Stimulated activated naive B cell treated with anti-CD40 and anti-IgM and Interleukin-4, amounts not matched to agents 10 μg/mL and 1 μg/mL and 100 μg/mL, for 72 hours (primary cell): ENCODE data around the gene TDO2.
A peak's percentile ranks its signal among the peaks of the same experiment; 100 is the strongest.
"Not testable (repeated sequence)": the region's sequence is repeated elsewhere in the genome, so short reads cannot be mapped to it uniquely, and the experiment has no call there.

Experiments used
- ATAC-seq, 2 donors: fragments of 150-1000 bp; cut with Tn5 transposase; replicated peaks; 2 replicates each; pipeline ENCODE4 v1.10.0; 2021; ENCODE audit warnings: moderate library complexity in 1 of 2
- DNase-seq: peaks from one replicate; pipeline ENCODE4 v3.0.0; 2021
- H3K27ac Mint-ChIP-seq: one replicate; pipeline ENCODE4 v1.8.0; 2022; ENCODE audit warnings: mild to moderate bottlenecking, mixed read lengths
- H3K27me3 Mint-ChIP-seq, 2 donors: one replicate each; pipeline ENCODE4 v1.8.0; 2022; ENCODE audit warnings: mixed read lengths in 2 of 2
- H3K36me3 Mint-ChIP-seq, 2 donors: one replicate each; pipeline ENCODE4 v1.8.0; 2022; ENCODE audit warnings: mixed read lengths in 2 of 2, mild to moderate bottlenecking in 1 of 2
- H3K4me1 Mint-ChIP-seq, 2 donors: one replicate each; pipeline ENCODE4 v1.8.0; 2022; ENCODE audit warnings: mixed read lengths in 2 of 2, mild to moderate bottlenecking in 1 of 2
- H3K4me3 Mint-ChIP-seq, 2 donors: one replicate each; pipeline ENCODE4 v1.8.0; 2022; ENCODE audit warnings: mild to moderate bottlenecking in 2 of 2, mixed read lengths in 2 of 2, moderate library complexity in 1 of 2
- H3K9me3 Mint-ChIP-seq, 2 donors: one replicate each; pipeline ENCODE4 v1.8.0; 2022; ENCODE audit warnings: mixed read lengths in 2 of 2, mild to moderate bottlenecking in 1 of 2

TDO2 gene

GRCh38 chr4:155924637-155925036 is 21.1 kb downstream of the TDO2 start:
- no peak for ATAC-seq
- no peak for DNase-seq
- H3K27ac Mint-ChIP-seq: no peak overlapping the region
- no peaks in the 10 kb centered on the region for H3K27me3 Mint-ChIP-seq
- H3K4me3 Mint-ChIP-seq: no peak overlapping the region
- peaks cover 36 to 49% of the 10 kb centered on the region in 2 donors for H3K36me3 Mint-ChIP-seq
- H3K4me1 Mint-ChIP-seq: peaks cover 0 to under 1% of the 10 kb centered on the region in 2 donors
- H3K9me3 Mint-ChIP-seq: peaks cover 2 to 16% of the 10 kb centered on the region in 2 donors

- Mint-ChIP-seq H3K9me3 (peaks cover 13 to 22% of the 10 kb centered on the region in 2 donors), H3K27ac (no peak overlapping the region), H3K27me3 (no peaks in the 10 kb centered on the region), H3K4me1 (peaks cover 4 to 7% of the 10 kb centered on the region in 2 donors), H3K36me3 (peaks cover 40 to 54% of the 10 kb centered on the region in 2 donors), H3K4me3 (no peak overlapping the region)
- DNase-seq: no peak
- no peak for ATAC-seq
These were observed 26.3 kb downstream of the TDO2 start for GRCh38 chr4:155929833-155930232.

GRCh38 chr4:155930330-155930729 is 26.8 kb downstream of the TDO2 start:
- Mint-ChIP-seq H3K4me1 (peaks cover 4 to 7% of the 10 kb centered on the region in 2 donors), H3K27ac (no peak overlapping the region), H3K36me3 (peaks cover 42 to 58% of the 10 kb centered on the region in 2 donors), H3K27me3 (no peaks in the 10 kb centered on the region), H3K9me3 (peaks cover 13 to 26% of the 10 kb centered on the region in 2 donors), H3K4me3 (no peak overlapping the region)
- no peak for ATAC-seq
- no peak for DNase-seq

- ATAC-seq (no peak), DNase-seq (no peak)
- peaks cover 4 to 7% of the 10 kb centered on the region in 2 donors for H3K4me1 Mint-ChIP-seq
- peaks cover 13 to 27% of the 10 kb centered on the region in 2 donors for H3K9me3 Mint-ChIP-seq
- peaks cover 39 to 57% of the 10 kb centered on the region in 2 donors for H3K36me3 Mint-ChIP-seq
- no peaks in the 10 kb centered on the region for H3K27me3 Mint-ChIP-seq
- H3K4me3 Mint-ChIP-seq: no peak overlapping the region
- no peak overlapping the region for H3K27ac Mint-ChIP-seq
These were observed 28.1 kb downstream of the TDO2 start for GRCh38 chr4:155931634-155932033.

GRCh38 chr4:155934634-155935033 is 31.1 kb downstream of the TDO2 start:
- not testable (repeated sequence) for H3K4me1 Mint-ChIP-seq, H3K27me3 Mint-ChIP-seq, ATAC-seq, H3K4me3 Mint-ChIP-seq, H3K27ac Mint-ChIP-seq, DNase-seq
- H3K36me3 Mint-ChIP-seq: peaks cover 28 to 51% of the 10 kb centered on the region in 2 donors
- H3K9me3 Mint-ChIP-seq: peaks cover 11 to 21% of the 10 kb centered on the region in 2 donors

GRCh38 chr4:155935389-155935986 is 32.0 kb downstream of the TDO2 start:
- H3K36me3 Mint-ChIP-seq: peaks cover 25 to 53% of the 10 kb centered on the region in 2 donors
- DNase-seq (no peak), ATAC-seq (no peak)
- peaks cover 6 to 16% of the 10 kb centered on the region in 2 donors for H3K9me3 Mint-ChIP-seq
- H3K27me3 Mint-ChIP-seq: no peaks in the 10 kb centered on the region
- no peak overlapping the region for H3K27ac Mint-ChIP-seq
- no peaks in the 10 kb centered on the region for H3K4me1 Mint-ChIP-seq
- no peak overlapping the region for H3K4me3 Mint-ChIP-seq

- no peaks in the 10 kb centered on the region for H3K9me3 Mint-ChIP-seq
- DNase-seq (no peak), ATAC-seq (no peak)
- H3K27ac Mint-ChIP-seq: no peak overlapping the region
- peaks cover 8 to 26% of the 10 kb centered on the region in 2 donors for H3K36me3 Mint-ChIP-seq
- no peaks in the 10 kb centered on the region for H3K27me3 Mint-ChIP-seq
- no peaks in the 10 kb centered on the region for H3K4me1 Mint-ChIP-seq
- H3K4me3 Mint-ChIP-seq: no peak overlapping the region
These were observed 37.7 kb downstream of the TDO2 start for GRCh38 chr4:155941085-155941790.

- Mint-ChIP-seq H3K27me3 (no peaks in the 10 kb centered on the region), H3K9me3 (no peaks in the 10 kb centered on the region), H3K36me3 (peaks cover 8 to 20% of the 10 kb centered on the region in 2 donors), H3K4me1 (no peaks in the 10 kb centered on the region), H3K27ac (no peak overlapping the region), H3K4me3 (no peak overlapping the region)
- ATAC-seq (no peak), DNase-seq (no peak)
These were observed 38.3 kb downstream of the TDO2 start for GRCh38 chr4:155941820-155942219.

- no peaks in the 10 kb centered on the region for H3K27me3 Mint-ChIP-seq
- H3K4me3 Mint-ChIP-seq: no peak overlapping the region
- H3K27ac Mint-ChIP-seq: no peak overlapping the region
- H3K9me3 Mint-ChIP-seq: no peaks in the 10 kb centered on the region
- peaks cover 4 to 12% of the 10 kb centered on the region in 2 donors for H3K36me3 Mint-ChIP-seq
- ATAC-seq: no peak
- peaks cover 0 to 2% of the 10 kb centered on the region in 2 donors for H3K4me1 Mint-ChIP-seq
- DNase-seq: no peak
These were observed 40.3 kb downstream of the TDO2 start for GRCh38 chr4:155943605-155944291.

- DNase-seq: no peak
- no peak for ATAC-seq
- H3K27me3 Mint-ChIP-seq: no peaks in the 10 kb centered on the region
- H3K36me3 Mint-ChIP-seq: peaks cover 4 to 12% of the 10 kb centered on the region in 2 donors
- no peaks in the 10 kb centered on the region for H3K9me3 Mint-ChIP-seq
- no peak overlapping the region for H3K27ac Mint-ChIP-seq
- peaks cover 0 to 2% of the 10 kb centered on the region in 2 donors for H3K4me1 Mint-ChIP-seq
- no peak overlapping the region for H3K4me3 Mint-ChIP-seq
These were observed 41.0 kb downstream of the TDO2 start for GRCh38 chr4:155944516-155944915.

GRCh38 chr4:155946486-155946885 is 43.0 kb downstream of the TDO2 start:
- Mint-ChIP-seq H3K9me3 (no peaks in the 10 kb centered on the region), H3K27ac (no peak overlapping the region), H3K4me1 (peaks cover 0 to 2% of the 10 kb centered on the region in 2 donors), H3K27me3 (no peaks in the 10 kb centered on the region), H3K4me3 (no peak overlapping the region), H3K36me3 (peaks cover under 1 to 2% of the 10 kb centered on the region in 2 donors)
- ATAC-seq (no peak), DNase-seq (no peak)

- ATAC-seq (no peak), DNase-seq (no peak)
- no peaks in the 10 kb centered on the region for H3K9me3 Mint-ChIP-seq
- peaks cover 2 to 8% of the 10 kb centered on the region in 2 donors for H3K4me1 Mint-ChIP-seq
- no peaks in the 10 kb centered on the region for H3K27me3 Mint-ChIP-seq
- H3K4me3 Mint-ChIP-seq: no peak overlapping the region
- peaks cover 0 to 2% of the 10 kb centered on the region in 2 donors for H3K36me3 Mint-ChIP-seq
- H3K27ac Mint-ChIP-seq: no peak overlapping the region
These were observed 45.0 kb downstream of the TDO2 start for GRCh38 chr4:155948541-155948940.

- Mint-ChIP-seq H3K27me3 (no peaks in the 10 kb centered on the region), H3K27ac (no peak overlapping the region), H3K36me3 (peaks cover 0 to 2% of the 10 kb centered on the region in 2 donors), H3K4me1 (peaks cover 4 to 8% of the 10 kb centered on the region in 2 donors), H3K4me3 (no peak overlapping the region), H3K9me3 (no peaks in the 10 kb centered on the region)
- no peak for DNase-seq
- ATAC-seq: no peak
These were observed 47.0 kb downstream of the TDO2 start for GRCh38 chr4:155950461-155950860.

- no peaks in the 10 kb centered on the region for H3K9me3 Mint-ChIP-seq
- peak overlapping the region; percentile 6 for H3K27ac Mint-ChIP-seq
- ATAC-seq (no peak), DNase-seq (no peak)
- peaks cover 0 to 2% of the 10 kb centered on the region in 2 donors for H3K36me3 Mint-ChIP-seq
- H3K4me3 Mint-ChIP-seq: peak overlapping the region; percentile 8 to 18
- peaks cover 4 to 8% of the 10 kb centered on the region in 2 donors for H3K4me1 Mint-ChIP-seq
- H3K27me3 Mint-ChIP-seq: peaks cover 0 to 3% of the 10 kb centered on the region in 2 donors
These were observed 49.0 kb downstream of the TDO2 start for GRCh38 chr4:155952501-155952901.
